ENCODE data around the gene KCNMA1.

- TF ChIP-seq EZH2phosphoT487 (IDR thresholded peaks at IDR 0.05; ENCODE audit: borderline replicate concordance, low read length) (no peak), CTCF (conservative IDR thresholded peaks at IDR 0.05; ENCODE audit: low read depth, low read length) (no peak), EZH2 (IDR thresholded peaks at IDR 0.05; ENCODE audit: low read length, unreplicated experiment) (no peak)
Measured at GRCh38 chr10:77457721-77458120, 179.9 kb downstream of the KCNMA1 start.

Measured in PC-3 (cell line).